HG02885 (cell line): ENCODE data around the gene CD40.

ENCODE experiments used
- ATAC-seq: cut with Tn5 transposase; IDR thresholded peaks from one replicate; pipeline ENCODE4 v1.9.1; 2021; ENCODE audit warnings: mild to moderate bottlenecking; ENCODE audit not compliant: unreplicated experiment, poor library complexity

CD40 gene

GRCh38 chr20:46117704-46118467 is at the start of gene CD40:
Gene CD40 (plus strand): TSS chr20:46118314. CDS start chr20:46118344, 30 bp downstream.
- peak; percentile 80 for ATAC-seq

DNA sequence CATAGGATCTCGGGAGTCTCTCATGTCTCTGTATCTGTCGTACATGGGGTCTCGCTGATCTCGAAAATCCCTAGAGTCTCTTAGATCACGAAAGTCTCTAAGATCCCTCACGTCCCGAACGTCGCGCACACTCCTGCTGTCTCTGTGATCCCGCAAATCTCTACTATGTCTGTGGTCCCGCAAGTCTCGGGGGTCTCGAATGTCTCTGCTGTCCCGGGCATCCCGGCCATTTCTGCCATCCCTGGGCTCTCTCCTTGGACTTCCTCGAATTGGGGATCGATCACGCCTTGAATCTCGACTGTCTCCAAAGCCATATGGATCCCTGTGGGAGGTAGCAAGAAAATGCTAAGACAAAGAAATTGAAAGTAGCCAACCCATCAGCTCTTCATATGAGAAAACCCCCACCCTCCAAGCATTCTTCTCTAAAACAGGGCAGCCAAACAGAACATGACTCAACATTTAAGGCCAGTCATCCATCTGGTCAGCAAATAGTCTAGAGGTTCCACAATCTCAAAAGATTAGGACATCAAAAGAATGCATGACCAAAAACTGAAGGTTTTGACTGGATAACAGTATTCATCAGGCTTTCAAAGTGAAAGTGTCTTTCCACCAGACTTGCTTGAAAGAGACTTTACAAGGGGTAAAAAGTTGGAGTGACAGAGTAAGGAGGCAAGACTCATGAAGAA is 47.8 kb upstream of the CD40 start:
- ATAC-seq, result no peak

DNA sequence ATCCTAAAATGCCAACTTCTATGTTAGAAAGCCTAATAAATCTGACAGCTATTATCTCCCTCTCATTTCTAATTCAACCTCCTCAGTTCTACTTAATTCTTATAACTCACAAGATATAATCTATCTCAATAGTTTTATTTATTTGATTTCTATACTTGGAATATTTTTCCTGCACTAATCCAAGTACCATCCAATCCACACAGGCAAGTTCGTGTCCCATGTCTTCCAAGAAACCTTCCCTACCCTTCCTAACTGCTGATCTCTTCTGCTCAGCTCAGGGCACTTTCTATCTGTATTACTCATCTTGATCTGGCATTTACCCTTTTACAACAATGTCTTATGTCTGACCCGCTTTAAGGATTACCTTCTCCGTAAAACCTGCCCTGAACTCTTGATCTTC is 46.5 kb upstream of the CD40 start:
- ATAC-seq, result no peak

- no peak for ATAC-seq
Observed at GRCh38 chr20:46073024-46073423, 45.1 kb upstream of the CD40 start.

DNA sequence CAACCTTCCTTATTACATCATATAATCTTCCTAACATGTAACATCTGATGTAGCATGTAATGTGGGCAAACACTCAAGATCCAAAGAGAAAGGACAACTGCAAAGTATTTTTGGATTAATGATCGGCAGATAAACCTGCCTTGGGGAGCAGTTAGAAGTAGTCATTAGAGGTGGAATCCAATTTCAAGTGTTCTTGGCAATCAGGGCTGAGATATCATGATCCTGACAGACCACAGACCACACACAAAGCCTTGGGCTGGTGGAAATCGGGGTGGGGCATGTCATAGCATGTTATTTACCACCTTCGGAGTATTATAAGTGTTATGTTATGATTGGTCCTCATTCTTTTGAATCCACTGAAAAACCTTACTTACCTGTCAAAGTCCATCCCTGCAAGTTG is 44.7 kb upstream of the CD40 start:
- no peak for ATAC-seq

DNA sequence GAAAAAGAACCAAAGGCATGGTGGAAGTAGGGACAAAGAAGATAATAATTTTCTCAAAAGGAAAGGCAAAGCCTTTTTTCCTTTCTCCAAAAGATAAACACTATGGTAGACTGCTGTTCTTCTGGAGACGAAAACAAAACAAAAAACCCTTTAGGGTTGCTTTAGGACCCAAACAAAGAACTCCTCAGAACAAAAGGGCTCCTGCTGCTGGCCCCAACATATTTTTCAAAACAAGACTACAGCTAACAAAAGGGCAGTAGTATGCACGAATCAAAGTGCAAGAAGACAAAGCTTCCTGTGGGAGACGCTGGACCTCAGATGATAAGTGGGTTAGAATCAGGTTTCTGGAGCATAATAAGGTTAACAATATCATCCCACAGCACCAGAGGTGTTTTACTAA is 44.1 kb upstream of the CD40 start:
- no peak for ATAC-seq

GRCh38 chr20:46076806-46077205 is 41.3 kb upstream of the CD40 start:
- ATAC-seq, result no peak

DNA sequence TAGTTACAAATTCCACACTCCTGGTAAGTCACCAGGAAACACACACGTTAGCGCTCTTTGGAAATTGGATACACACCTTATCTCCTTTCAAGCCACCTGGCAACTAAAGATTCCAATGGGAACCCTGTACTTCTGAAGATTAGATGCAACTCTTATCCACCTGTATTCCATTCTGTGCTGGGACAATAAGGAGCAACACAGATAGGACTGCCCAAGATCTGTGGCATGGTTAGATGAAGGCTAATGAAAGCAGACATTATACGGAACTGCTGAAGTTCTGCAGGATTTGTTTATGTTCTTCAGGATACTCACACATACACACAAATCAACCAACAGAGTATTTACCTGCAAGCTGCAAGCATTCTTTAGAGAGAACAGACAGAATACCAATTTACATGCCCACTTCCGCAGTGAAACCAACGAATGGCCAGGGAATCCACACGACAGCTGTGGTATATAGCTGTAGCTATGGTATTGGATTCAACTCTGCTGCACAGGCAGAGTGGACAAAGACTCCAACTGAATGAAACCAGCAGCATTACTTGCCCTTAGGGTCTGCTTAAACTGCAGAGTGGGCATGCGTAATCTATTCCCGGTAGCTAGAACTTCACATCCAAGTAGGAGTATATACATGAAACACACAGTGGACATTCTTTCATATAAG is 40.3 kb upstream of the CD40 start:
- no peak for ATAC-seq

DNA sequence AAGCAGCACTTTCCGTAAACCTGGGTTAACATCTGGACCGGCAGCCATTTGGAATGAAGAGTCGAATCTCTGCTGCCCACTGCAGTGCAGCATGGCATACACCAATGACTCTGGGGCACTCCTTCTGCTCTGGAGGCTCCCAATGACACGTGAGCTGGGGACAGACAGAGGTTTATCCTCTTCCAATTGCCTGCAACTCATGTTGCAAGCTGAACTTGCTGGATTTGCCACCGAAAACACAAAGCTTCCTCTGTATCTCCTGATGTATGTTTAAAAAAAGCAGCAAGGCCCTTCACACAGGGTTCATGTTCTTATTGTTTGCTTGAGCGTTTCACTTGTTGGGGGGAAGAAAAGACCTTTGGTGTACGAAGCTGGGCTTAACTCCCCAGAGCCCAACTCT is 39.2 kb upstream of the CD40 start:
- ATAC-seq, result no peak

DNA sequence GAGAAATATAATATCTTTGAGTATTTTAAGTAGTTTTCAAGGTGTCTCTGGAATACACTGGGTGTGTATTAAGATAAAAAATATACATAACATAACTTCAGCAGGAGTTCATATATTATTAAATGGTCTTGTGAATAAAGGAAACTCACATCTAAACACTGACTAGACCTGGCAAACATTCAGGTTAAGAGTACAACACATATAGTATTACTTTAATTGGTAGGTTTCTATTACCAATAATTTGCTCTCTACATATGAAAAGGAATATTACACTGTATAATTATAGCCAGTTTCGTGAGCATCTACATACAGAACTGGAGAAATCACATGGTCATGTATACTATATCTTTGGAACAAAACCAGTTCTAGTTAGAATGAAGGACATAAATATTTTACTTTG is 37.0 kb upstream of the CD40 start:
- ATAC-seq, result no peak

- no peak for ATAC-seq
Observed at GRCh38 chr20:46083101-46083500, 35.0 kb upstream of the CD40 start.

- ATAC-seq, result no peak
Observed at GRCh38 chr20:46083531-46084061, 34.5 kb upstream of the CD40 start.

- no peak for ATAC-seq
Observed at GRCh38 chr20:46084805-46085178, 33.3 kb upstream of the CD40 start.

- no peak for ATAC-seq
Observed at GRCh38 chr20:46085179-46085851, 32.8 kb upstream of the CD40 start.

DNA sequence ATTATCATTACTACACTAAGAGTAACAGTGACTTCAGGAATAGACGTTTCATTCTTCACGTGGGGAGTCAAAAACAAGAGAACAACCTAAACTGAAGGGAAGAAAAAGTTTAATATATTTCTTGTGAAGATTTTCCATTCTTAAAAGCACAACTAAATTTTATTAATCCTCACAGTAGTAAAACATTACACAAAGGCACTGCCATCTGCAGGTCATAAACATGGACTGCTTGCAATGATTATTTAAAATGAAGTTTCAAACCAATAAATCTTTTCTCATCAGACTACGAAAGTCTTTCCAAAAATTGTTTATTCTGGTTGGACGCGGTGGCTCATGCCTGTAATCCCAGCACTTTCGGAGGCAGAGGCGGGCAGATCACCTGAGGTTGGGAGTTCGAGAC is 31.0 kb upstream of the CD40 start:
- no peak for ATAC-seq

DNA sequence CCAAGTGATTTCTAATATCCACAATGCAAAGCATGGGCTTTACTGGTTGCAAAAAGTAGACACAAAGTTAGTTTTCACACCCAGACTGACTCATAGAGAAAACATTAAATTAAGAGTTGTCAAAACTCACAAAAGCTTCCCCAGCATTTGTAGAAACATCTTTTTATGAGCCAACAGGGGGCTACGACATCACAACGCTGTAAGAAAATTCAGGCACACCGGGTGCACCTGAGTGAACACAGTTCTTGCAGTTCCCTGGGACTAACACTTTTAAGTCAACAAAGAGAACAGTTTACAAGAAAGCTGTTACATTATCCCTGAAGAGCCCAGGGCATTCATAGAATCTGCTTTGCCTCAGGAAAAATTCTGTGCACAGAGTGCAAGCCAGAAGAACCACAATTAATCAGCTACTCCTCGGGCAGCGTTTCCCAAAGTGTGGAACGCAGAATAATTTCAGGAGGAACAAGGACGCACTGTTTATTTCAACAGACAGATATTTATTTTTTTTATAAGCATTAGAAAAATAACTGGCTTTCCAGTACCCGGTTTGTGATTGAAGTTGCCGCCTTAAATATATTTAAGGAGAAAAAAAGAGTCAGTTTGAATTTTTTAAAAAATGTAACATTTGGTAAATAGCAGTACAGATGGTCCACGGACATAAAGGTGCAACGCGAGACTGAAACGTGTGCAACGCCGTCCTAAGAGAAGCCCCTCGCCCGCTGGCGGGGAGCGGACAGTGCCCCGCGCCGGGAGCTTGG is 29.5 kb upstream of the CD40 start:
- ATAC-seq, result no peak

DNA sequence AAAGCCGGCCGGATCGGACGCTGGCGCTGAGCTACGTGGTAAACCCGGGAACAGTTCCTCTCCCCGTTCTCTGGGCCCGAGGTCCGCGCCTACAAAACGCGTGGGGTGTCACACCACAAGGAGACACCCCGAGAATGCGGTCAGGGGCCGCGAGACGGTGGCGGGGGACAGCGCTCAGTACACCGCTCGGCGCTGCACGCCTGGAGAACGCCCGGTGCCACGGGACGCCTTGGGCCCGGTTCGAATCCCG is 29.0 kb upstream of the CD40 start:
- peak; percentile 41 for ATAC-seq

DNA sequence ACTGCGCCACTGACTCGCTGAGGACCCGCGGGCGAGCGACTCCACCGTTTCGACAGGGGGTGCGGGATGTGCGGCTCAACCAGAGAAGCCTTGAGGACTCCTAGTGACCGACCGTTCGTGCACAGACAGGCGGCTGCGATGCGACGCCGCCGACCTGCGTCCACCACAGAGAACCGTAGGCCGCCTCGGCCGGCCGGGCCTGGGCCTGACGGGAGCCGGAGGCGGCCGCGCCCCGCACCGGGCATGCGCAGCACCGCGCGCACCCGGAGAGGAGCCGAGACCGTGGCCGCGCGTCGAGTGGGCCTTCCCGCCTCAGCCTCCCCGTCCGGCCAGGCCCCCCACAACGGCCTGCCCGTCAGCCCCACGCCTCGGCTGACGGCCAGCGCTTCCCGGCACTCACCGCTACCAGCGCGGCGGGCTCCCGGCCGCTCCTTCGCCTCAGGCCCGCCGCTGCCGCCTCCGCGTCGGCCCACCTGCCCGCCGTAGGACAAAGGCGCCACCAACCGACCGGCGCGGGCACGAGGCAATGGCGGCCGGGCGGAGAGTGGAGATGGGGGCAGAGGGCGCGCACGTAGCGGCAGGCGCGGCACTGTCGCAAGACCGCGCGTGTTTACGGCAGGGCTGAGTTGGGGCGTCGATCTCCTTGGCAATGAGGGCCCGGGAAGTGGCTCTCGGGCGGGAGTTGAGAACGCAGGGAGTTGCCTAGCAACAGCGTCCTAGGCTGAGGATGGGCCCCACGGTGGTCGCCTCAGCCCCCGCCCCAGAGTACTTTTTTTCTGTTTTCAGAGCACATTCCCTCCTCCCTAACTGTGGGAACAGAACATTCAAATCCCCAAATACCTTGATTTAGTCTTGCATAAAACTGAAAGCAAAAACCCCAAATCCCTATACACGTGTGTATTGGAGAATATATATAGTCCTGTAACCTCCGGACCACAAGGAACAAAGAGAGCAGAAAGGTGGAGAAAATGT is 28.4 kb upstream of the CD40 start, which contains the start of gene NCOA5:
Gene NCOA5 (minus strand): TSS at position 546 of the 972 bp plus-strand sequence. CDS start 10,538 bp downstream, outside the sequence.
- peak; percentile 86 for ATAC-seq
